GM19463 (cell line): ENCODE results near the gene MBTD1.
"Not testable (repeated sequence)": the region's sequence is repeated elsewhere in the genome, so short reads cannot be mapped to it uniquely, and the experiment has no call there.

Source experiments
- ATAC-seq: cut with Tn5 transposase; IDR thresholded peaks from one replicate; pipeline ENCODE4 v1.9.1; 2021; ENCODE audit warnings: mild to moderate bottlenecking, moderate library complexity; ENCODE audit not compliant: unreplicated experiment

The MBTD1 gene

GRCh38 chr17:51191895-51192294 is 68.0 kb downstream of the MBTD1 start:
- no peak for ATAC-seq

DNA sequence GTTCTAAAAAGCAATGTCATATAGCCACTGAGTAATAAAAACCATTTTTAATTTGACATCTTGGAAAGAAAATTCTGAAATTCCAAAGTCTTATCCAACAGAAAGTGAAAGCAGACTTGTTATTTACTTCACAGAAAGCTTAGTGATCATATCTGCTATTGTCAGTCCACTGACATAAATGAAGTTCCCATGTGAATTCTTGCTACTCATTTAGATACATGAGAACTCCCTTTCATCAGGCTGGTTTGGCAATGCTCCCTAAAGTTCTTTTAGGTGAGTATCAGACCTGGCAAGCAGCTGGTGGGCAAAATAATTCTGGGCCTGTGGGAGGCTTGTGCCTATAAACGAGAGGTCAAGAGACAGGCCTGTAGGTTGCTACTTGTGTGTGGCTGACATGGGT is 70.2 kb downstream of the MBTD1 start:
- no peak for ATAC-seq

DNA sequence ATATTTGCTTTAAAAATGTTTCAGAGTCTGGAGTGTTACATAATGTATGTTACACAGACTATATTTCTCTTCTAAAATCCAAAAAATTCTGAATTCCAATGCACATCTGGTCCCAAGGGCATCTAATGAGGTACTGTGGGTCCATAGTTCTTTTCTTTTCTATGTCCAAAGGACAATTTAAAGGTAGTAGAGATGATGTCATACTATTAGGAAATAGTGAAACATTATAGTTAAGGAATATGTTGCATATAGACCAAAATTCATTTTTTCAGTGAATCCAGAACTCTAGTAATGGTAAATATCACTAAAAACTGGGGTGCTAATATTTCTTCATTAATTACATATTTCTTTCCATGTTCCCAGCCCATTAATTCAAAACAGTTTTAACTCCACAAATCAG is 70.7 kb downstream of the MBTD1 start:
- no peak for ATAC-seq

- ATAC-seq, result no peak
These were observed 71.5 kb downstream of the MBTD1 start for GRCh38 chr17:51188271-51188833.

- no peak for ATAC-seq
These were observed 74.0 kb downstream of the MBTD1 start for GRCh38 chr17:51185763-51186332.

DNA sequence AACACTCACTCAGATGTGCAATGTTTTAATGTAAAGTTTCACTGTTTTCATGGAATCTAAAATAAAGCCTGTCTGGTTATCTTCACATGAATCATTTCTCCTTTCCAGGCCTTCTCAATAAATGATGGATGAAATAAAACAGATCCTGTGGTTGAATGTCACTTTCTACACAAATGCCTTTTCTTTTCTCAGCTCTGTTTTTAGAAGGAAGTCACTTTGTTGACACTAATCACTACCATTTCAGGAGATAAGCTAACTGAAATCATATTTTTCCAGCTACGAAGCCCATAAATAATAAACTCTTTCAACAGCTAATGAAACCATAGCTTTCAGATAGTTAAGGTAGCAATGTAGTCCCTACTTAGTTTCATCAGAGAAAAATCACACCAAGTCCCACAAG is 75.7 kb downstream of the MBTD1 start:
- no peak for ATAC-seq

- ATAC-seq, result no peak
These were observed 79.4 kb downstream of the MBTD1 start for GRCh38 chr17:51180486-51180885.

GRCh38 chr17:51172030-51172429 is 87.8 kb downstream of the MBTD1 start:
- not testable (repeated sequence) for ATAC-seq

GRCh38 chr17:51170736-51171135 is 89.1 kb downstream of the MBTD1 start:
- no peak for ATAC-seq

- no peak for ATAC-seq
These were observed 90.5 kb downstream of the MBTD1 start for GRCh38 chr17:51169340-51169739.

DNA sequence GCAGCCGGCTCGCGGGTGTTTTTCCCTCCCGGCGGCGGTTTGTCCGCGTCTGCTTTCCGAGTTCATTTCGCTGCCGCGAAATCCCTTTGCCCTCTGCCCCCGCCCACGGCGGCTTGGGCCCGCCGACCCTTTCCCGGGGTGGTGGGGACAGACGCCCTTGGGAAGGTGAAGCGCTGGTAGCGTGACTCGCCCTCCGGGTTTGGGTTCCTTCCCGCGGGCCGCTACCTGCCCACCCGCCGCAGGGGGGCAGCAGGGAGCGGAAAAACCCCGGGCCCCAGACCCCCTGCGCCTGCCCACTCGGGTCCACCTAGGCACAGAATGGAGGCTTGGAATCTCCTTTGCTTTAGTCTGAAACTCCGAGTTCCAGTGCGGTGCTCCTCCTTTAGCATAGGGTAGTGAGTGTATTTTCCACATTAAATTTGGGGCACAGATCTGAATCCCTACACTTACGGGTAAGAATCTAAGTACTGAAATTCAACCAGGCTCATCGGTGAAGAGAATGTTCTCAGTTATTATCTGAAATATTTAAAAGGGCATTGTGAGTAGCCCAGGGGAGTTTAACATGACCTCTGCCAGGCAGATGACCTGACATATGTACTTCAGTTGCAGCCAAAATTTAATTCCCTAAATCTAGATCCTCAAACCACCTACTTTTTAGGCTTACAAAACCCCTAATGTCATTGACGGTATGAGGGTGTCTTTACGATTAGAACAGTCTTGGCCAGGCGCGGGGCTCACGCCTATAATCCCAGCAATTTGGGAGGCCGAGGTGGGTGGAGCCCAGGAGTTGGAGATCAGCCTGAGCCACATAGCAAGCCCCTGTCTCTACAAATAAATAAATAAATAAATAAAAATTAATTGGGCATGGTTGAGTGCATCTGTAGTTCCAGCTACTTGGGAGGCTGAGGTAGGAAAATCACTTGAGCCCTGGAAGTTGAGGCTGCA is 92.6 kb downstream of the MBTD1 start:
- peak; percentile 56 for ATAC-seq

DNA sequence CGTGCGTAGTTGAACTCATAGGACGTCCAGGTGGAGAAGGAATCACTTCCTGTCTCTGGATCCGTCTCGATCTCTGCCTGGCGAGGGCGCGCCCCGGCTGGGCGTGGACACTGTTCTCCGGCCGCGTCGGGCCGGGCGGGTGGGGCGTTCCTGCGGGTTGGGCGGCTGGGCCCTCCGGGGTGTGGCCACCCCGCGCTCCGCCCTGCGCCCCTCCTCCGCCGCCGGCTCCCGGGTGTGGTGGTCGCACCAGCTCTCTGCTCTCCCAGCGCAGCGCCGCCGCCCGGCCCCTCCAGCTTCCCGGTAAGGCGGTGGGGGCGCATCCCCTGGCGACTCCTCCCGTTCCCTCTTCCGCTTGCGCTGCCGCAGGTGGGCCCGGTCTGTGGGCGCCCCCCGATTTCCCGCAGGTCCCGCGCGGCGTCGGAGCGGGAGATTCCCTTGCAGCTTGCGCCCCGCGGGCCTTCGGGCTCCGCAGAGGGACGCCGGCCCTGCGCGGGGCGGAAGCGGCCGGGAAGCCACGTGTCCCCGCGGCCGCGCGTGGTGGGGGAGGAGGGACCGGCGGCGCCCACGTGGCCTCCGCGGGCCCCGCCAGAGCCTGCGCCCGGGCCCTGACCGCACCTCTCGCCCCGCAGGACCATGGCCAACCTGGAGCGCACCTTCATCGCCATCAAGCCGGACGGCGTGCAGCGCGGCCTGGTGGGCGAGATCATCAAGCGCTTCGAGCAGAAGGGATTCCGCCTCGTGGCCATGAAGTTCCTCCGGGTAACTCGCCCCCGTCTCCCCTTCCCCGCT is 93.5 kb downstream of the MBTD1 start, which contains the start of gene NME2:
Gene NME2, plus strand, starts transcription at position 214 of the 789 bp plus-strand sequence. Its CDS starts 420 bp downstream, at position 634.
- peak; percentile 91 for ATAC-seq

- ATAC-seq, result no peak
These were observed 94.1 kb downstream of the MBTD1 start for GRCh38 chr17:51165680-51166197.

GRCh38 chr17:51164911-51165679 is 94.8 kb downstream of the MBTD1 start:
- no peak for ATAC-seq

DNA sequence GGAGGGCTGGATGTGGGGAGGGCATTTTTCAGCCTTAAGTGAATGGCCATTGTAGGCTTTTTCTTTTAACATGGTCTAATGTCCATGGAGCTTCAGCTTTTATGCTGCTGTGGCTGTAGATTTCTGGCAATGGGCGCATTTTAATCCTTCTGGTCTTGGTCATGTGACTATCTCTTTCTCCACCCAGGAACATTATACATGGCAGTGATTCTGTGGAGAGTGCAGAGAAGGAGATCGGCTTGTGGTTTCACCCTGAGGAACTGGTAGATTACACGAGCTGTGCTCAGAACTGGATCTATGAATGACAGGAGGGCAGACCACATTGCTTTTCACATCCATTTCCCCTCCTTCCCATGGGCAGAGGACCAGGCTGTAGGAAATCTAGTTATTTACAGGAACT is 98.3 kb downstream of the MBTD1 start:
- no peak for ATAC-seq

DNA sequence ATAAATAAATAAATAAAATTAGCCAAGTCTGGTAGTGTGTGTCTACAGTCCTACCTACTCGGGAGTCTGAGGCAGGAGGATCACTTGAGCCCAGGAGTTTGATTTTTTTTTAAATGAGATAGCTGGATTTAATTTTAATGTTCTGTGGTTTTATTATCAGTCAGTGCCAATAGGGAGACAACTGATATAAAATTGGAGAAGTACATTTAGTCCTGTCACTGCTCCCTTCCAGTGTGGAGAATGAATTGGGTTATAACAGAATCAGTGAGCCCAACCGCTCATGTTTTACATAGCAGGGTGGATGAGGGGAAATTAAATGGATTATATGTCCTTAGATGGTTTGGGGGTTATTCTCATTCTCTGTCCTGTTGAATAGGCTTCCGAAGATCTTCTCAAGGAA is 100.2 kb downstream of the MBTD1 start:
- ATAC-seq, result no peak

DNA sequence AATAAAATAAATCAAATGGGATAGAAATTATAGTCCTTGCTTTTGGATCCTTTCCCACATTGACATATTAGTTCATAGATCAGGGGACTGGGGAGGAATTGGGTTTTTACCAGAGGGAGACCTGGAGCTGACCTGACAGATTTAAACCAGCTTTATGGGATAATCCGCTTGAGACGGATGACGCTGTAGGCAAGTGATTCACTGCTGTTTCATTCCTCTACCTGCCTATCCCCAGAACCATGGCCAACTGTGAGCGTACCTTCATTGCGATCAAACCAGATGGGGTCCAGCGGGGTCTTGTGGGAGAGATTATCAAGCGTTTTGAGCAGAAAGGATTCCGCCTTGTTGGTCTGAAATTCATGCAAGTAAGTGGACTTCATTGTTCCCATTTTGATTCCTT is 104.4 kb downstream of the MBTD1 start:
- no peak for ATAC-seq

DNA sequence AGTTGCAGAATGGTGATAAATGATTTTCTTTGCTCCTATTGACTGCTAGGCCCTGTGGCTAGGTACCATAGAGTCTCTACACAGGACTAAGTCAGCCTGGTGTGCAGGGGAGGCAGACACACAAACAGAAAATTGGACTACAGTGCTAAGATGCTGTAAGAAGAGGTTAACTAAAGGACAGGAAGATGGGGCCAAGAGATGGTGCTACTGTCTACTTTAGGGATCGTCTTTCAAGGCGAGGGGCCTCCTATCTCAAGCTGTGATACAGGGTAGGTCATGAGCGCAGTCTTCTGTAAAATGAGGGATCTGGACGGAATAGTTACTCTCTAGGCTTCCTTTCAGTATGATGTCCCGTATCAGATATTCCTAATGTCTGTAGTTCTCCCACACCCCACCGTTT is 105.7 kb downstream of the MBTD1 start:
- ATAC-seq, result no peak

- ATAC-seq, result peak; percentile 78
These were observed 106.4 kb downstream of the MBTD1 start, which contains the start of gene NME1 for GRCh38 chr17:51153210-51154072. Gene NME1, plus strand, starts transcription at chr17:51153559. Its CDS starts 2,096 bp downstream, at chr17:51155655.
